ENCODE results near the gene NATD1.

DNA sequence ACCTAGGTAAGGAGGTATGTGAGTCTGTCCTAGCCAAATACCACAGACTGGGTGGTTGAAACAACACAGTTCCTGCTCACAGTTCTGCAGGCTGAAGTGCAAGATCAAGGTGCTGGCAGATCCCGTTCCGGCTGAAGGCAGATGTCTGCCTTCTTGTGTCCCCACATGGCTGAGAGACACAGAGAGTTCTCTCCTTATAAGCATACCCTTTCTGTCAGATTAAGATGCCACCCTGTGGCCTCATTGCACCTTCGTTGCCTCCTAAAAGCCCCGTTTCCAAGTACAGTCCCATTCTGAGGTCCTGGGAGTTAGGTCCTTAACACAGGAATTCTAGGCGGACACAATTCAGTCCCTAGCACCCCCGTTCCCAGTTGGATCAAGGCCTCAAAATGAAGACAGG lies 30.1 kb downstream of the NATD1 start:
- TF ChIP-seq EZH2 (IDR thresholded peaks at IDR 0.05; ENCODE audit: low read depth, unreplicated experiment) (no peak), CTCF (conservative IDR thresholded peaks at IDR 0.05; ENCODE audit: low read depth in 2 of 2) (peak in 1 of 2 experiments; percentile 14; a peak in 1 of 4 replicates), EZH2phosphoT487 (IDR thresholded peaks at IDR 0.05; ENCODE audit: unreplicated experiment) (no peak), POLR2AphosphoS5 (IDR thresholded peaks at IDR 0.05; ENCODE audit: low read depth) (no peak), NANOG (IDR thresholded peaks at IDR 0.05; ENCODE audit: borderline replicate concordance) (no peak), STAT1 (IDR thresholded peaks at IDR 0.05; ENCODE audit: unreplicated experiment) (no peak), JUNB (IDR thresholded peaks at IDR 0.05; ENCODE audit: unreplicated experiment) (no peak), ZNF331 (CRISPR knock-in tag; IDR thresholded peaks at IDR 0.05; ENCODE audit: low read depth) (no peak), CREB1 (CRISPR knock-in tag; IDR thresholded peaks at IDR 0.05; ENCODE audit: low read depth) (no peak), ZNF114 (CRISPR knock-in tag; IDR thresholded peaks at IDR 0.05) (no peak), ZNF462 (CRISPR knock-in tag; IDR thresholded peaks at IDR 0.05) (no peak)
- TF ChIP-seq, protein P1, sequence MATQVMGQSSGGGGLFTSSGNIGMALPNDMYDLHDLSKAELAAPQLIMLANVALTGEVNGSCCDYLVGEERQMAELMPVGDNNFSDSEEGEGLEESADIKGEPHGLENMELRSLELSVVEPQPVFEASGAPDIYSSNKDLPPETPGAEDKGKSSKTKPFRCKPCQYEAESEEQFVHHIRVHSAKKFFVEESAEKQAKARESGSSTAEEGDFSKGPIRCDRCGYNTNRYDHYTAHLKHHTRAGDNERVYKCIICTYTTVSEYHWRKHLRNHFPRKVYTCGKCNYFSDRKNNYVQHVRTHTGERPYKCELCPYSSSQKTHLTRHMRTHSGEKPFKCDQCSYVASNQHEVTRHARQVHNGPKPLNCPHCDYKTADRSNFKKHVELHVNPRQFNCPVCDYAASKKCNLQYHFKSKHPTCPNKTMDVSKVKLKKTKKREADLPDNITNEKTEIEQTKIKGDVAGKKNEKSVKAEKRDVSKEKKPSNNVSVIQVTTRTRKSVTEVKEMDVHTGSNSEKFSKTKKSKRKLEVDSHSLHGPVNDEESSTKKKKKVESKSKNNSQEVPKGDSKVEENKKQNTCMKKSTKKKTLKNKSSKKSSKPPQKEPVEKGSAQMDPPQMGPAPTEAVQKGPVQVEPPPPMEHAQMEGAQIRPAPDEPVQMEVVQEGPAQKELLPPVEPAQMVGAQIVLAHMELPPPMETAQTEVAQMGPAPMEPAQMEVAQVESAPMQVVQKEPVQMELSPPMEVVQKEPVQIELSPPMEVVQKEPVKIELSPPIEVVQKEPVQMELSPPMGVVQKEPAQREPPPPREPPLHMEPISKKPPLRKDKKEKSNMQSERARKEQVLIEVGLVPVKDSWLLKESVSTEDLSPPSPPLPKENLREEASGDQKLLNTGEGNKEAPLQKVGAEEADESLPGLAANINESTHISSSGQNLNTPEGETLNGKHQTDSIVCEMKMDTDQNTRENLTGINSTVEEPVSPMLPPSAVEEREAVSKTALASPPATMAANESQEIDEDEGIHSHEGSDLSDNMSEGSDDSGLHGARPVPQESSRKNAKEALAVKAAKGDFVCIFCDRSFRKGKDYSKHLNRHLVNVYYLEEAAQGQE (IDR thresholded peaks at IDR 0.05; ENCODE audit: unreplicated experiment): no peak
- TF ChIP-seq, protein P2, sequence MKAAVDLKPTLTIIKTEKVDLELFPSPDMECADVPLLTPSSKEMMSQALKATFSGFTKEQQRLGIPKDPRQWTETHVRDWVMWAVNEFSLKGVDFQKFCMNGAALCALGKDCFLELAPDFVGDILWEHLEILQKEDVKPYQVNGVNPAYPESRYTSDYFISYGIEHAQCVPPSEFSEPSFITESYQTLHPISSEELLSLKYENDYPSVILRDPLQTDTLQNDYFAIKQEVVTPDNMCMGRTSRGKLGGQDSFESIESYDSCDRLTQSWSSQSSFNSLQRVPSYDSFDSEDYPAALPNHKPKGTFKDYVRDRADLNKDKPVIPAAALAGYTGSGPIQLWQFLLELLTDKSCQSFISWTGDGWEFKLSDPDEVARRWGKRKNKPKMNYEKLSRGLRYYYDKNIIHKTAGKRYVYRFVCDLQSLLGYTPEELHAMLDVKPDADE (IDR thresholded peaks at IDR 0.05): no peak

Data from GM23338 (cell line).